IPS DF 6.9 (cell line): ENCODE measurements around the gene GGA1.
"Not testable (repeated sequence)": the region's sequence is repeated elsewhere in the genome, so short reads cannot be mapped to it uniquely, and the experiment has no call there.

Experiments
- DNase-seq: peaks from one replicate; pipeline ENCODE4 v3.0.0-alpha.2; 2013; ENCODE audit warnings: low read depth, low spot score
- H3K27ac ChIP-seq: one replicate; pipeline ENCODE4 v1.5.1; 2013; ENCODE audit warnings: low read length, control low read depth
- H3K27me3 ChIP-seq: 2 replicates; pipeline ENCODE4 v1.6.1; 2013; ENCODE audit warnings: mild to moderate bottlenecking, low read length; ENCODE audit not compliant: control insufficient read depth, insufficient read depth
- H3K36me3 ChIP-seq: 2 replicates; pipeline ENCODE4 v1.6.1; 2013; ENCODE audit warnings: low read length; ENCODE audit not compliant: control insufficient read depth, insufficient read depth
- H3K4me1 ChIP-seq: 2 replicates; pipeline ENCODE4 v1.6.1; 2013; ENCODE audit warnings: low read length; ENCODE audit not compliant: control insufficient read depth, insufficient read depth
- H3K4me3 ChIP-seq: 2 replicates; pipeline ENCODE4 v1.5.1; 2013; ENCODE audit warnings: mild to moderate bottlenecking, low read length
- H3K9me3 ChIP-seq: 2 replicates; pipeline ENCODE4 v1.6.1; 2013; ENCODE audit warnings: low read length, inconsistent platforms; ENCODE audit not compliant: control insufficient read depth, insufficient read depth
- WGBS: extraction: QIAGEN DNeasy Blood & Tissue Kit; methylation state at CpG from one replicate; pipeline ENCODE4 v1.1.7; 2013; ENCODE audit warnings: mixed read lengths, missing lambda C conversion rate; ENCODE audit not compliant: insufficient read length, insufficient coverage; 5-methylcytosine and 5-hydroxymethylcytosine counted together

The GGA1 gene

GRCh38 chr22:37655252-37655563, 46.6 kb downstream of the GGA1 start:
- WGBS: no CpG with 5 or more reads among the region's 17 CpGs

DNA sequence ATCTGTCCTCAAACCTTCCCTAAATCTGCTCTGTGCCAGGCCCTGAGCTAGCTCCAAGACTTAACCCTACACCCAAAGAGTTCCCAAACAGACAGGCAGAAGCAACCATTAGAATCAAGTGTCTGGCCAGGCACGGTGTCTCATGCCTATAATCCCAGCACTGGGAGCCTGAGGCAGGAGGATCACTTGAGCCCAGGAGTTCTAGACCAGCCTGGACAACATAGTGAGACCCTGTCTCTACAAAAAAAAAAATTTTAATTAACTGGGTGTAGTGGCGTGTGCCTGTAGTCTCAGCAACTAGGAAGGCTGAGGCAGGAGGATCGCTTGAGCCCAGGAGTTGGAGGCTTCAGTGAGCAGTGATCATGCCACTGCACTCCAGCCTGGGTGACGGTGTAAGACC, 47.9 kb downstream of the GGA1 start:
- H3K9me3 ChIP-seq, H3K4me1 ChIP-seq, H3K27ac ChIP-seq, DNase-seq, H3K27me3 ChIP-seq, H3K36me3 ChIP-seq, H3K4me3 ChIP-seq: not testable (repeated sequence)
- WGBS: no CpG with 5 or more reads among the region's 4 CpGs

More at GRCh38 chr22:37655252-37655563, 46.6 kb downstream of the GGA1 start:
- Histone ChIP-seq H3K36me3 (peaks cover 15% of the 10 kb centered on the region), H3K9me3 (no peaks in the 10 kb centered on the region), H3K27ac (no peak overlapping the region), H3K4me1 (peaks cover 4% of the 10 kb centered on the region; the same call in 1 of the 2 replicates), H3K27me3 (no peaks in the 10 kb centered on the region), H3K4me3 (no peak overlapping the region)
- no peak for DNase-seq

DNA sequence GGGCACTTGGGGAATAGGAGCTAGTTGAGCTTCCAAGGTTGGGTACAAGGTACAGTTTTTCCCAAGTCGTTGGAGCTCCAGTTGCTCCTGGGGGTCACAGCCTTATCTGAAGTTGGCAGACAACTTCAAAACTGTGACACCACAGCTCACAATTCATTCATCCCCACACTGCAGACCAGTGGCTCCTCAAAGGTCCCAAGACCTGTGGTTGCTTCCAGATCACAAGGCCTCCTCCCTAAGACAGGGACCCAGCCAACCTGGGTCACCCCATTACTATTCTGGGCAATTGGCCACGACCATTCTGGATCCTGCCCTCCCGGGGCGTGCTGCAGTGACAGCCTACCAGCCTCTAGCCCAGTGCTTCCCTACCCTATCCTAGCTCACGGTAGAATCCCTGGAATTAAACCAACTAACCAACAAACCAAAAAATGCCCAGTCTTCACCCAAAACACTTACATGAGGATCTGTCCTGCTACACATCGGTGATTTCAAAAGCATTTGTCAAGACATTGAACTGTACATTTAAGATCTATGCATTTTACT, 49.0 kb downstream of the GGA1 start:
- Histone ChIP-seq H3K4me1 (peaks cover 4% of the 10 kb centered on the region; the same call in 1 of the 2 replicates), H3K4me3 (peak overlapping the region; percentile 38; the same call in 1 of the 2 replicates), H3K36me3 (peaks cover 4% of the 10 kb centered on the region; the same call in 1 of the 2 replicates), H3K27ac (no peak overlapping the region), H3K27me3 (no peaks in the 10 kb centered on the region), H3K9me3 (no peaks in the 10 kb centered on the region)
- WGBS: no CpG with 5 or more reads among the region's 6 CpGs
- DNase-seq: no peak

- no peaks in the 10 kb centered on the region for H3K27me3 ChIP-seq
- no CpG with 5 or more reads among the region's 101 CpGs for WGBS
- H3K27ac ChIP-seq: no peak within 1 kb of the TSS
- peaks cover 4% of the 10 kb centered on the region; the same call in 1 of the 2 replicates for H3K4me1 ChIP-seq
- DNase-seq: peak; percentile 99
- H3K9me3 ChIP-seq: no peaks in the 10 kb centered on the region
- H3K36me3 ChIP-seq: peaks cover 2% of the 10 kb centered on the region; the same call in 1 of the 2 replicates
- peak within 1 kb of the TSS; percentile 91 for H3K4me3 ChIP-seq
These were observed 49.8 kb downstream of the GGA1 start, which contains the start of gene PDXP for GRCh38 chr22:37658133-37659065. Gene PDXP, plus strand, starts transcription at chr22:37658723. Its CDS starts 60 bp downstream, at chr22:37658783.

DNA sequence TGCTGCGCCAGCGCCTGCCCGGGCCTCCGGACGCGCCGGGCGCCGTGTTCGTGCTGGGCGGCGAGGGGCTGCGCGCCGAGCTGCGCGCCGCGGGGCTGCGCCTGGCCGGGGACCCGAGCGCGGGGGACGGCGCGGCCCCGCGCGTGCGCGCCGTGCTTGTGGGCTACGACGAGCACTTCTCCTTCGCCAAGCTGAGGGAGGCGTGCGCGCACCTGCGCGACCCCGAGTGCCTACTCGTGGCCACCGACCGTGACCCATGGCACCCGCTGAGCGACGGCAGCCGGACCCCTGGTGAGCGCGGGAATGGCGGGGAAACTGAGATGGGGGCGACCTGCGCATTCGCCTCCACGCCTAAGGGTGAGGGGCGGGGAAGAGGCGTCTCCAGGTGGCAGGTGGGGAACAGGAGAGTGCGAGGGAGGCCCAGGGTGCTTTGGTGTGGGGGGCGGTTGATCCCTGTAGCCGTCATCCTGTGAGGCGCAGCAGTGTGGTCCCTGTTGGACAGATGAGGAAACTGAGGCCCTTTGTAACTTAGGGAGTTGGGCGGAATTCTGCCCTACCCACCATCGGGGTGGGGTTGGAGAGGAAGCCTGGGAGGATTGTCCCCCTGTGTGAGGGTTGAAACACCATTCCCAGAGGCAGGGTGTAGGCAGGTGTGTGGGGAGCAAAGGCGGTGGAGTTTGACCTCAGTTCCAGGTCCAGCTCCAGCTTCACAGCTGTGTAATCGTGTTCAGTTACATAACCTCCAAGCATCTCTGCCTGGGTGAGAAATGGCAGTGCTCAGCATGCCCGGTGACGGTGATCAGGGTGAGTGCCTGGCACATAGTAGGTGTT, 50.6 kb downstream of the GGA1 start:
- H3K4me3 ChIP-seq: peak overlapping the region; percentile 91
- WGBS: no CpG with 5 or more reads among the region's 68 CpGs
- no peaks in the 10 kb centered on the region for H3K27me3 ChIP-seq
- no peaks in the 10 kb centered on the region; the same call in 1 of the 2 replicates for H3K36me3 ChIP-seq
- H3K9me3 ChIP-seq: no peaks in the 10 kb centered on the region
- DNase-seq: no peak
- no peak overlapping the region for H3K27ac ChIP-seq
- peaks cover 4% of the 10 kb centered on the region; the same call in 1 of the 2 replicates for H3K4me1 ChIP-seq

DNA sequence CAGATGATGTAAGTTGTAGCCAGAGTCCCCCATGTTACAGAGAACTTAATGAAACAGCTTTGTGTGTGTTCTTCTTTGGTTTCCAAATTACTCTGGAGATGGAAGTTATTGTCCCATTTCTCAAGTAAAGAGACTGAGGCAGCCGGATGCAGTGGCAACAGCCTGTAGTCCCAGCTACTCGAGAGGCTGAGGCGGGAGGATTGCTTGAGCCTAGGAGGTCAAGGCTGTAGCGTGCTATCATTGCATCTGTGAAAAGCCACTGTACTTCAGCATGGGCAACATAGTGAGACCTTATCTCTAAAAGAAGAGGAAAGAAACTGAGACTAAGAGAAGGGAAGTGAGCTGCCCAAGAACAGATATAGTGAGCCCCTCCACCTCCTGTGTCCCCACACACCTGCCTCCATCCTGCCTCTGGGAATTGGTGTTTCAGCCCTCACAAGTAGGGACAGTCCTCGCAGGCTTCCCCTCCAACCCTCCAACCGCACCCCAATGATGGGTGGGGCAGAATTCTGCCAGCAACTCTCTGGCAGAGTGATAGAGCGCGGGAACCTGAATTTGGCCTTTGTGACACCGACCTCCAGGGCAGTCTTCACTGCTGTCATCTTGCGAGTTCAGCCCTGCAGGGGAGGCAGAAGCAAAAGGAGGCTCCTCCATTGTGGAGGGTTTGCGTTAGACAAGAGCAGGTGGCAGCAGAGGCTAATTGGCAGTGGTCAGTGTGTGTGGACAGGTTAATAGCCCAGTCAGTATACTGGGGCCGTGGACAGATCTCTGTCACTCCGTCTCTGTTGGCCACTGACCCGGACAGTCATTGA, 51.5 kb downstream of the GGA1 start:
- Histone ChIP-seq H3K27me3 (no peaks in the 10 kb centered on the region), H3K4me3 (peak overlapping the region; percentile 91; the same call in 1 of the 2 replicates), H3K4me1 (peaks cover 4% of the 10 kb centered on the region; the same call in 1 of the 2 replicates), H3K27ac (no peak overlapping the region), H3K9me3 (no peaks in the 10 kb centered on the region), H3K36me3 (peaks cover under 1% of the 10 kb centered on the region)
- WGBS: no CpG with 5 or more reads among the region's 14 CpGs
- DNase-seq: no peak

DNA sequence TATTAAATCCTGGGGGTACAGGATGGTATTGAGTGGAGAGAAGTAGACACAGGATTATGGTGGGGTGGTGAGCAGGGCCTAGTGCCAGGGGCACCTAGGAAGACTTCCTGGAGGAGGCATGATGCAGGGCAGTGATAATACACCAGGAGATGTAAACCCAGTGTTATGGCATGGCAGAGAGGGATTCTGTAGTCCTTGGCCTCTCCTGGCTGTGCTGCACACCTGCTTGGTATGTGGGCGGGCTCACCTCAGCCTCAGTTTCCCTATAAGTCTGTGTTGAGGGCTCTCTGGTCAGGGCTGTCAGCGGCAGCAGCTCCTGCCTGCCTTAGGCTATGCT, 52.0 kb downstream of the GGA1 start:
- no peak for DNase-seq
- H3K9me3 ChIP-seq: no peaks in the 10 kb centered on the region
- no peak overlapping the region for H3K4me3 ChIP-seq
- no CpG with 5 or more reads among the region's 2 CpGs for WGBS
- H3K27ac ChIP-seq: no peak overlapping the region
- peaks cover 6% of the 10 kb centered on the region for H3K36me3 ChIP-seq
- H3K4me1 ChIP-seq: peaks cover 4% of the 10 kb centered on the region; the same call in 1 of the 2 replicates
- no peaks in the 10 kb centered on the region for H3K27me3 ChIP-seq

DNA sequence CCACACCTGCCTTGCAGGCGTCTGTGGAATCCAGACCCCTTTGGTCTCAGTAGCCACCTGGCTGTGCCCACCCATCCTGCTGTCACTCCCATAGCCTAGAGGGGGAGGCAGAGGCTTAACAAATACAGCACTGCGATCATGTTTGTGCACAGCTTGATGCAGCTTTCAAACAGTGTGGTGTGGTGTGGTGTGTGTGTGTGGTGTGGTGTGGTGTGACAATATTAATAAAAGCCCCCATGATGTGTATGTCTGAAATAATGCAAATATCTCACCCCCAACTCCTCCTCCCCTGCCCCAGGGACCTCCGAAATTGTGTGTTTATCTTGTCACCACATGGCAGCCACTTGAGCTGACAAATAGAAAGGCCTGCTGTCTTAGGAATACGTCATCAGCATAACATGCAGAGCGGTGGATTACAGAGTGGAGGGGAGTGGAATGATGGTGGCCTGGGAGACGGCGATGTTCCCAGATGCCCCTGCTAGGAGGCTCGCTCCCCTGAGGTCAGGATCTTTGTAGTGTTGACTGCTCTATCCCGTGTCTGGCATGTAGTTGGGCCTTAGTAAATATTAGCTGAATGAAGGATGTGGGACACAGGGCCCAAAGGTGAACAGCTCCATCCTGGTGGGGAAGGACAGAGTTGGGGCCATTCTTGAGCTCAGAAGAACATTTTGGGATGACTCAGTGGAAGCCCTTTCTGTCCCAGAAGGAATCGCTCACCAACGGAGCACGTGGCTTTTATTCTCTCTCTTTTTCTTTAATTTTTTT, 52.7 kb downstream of the GGA1 start:
- Histone ChIP-seq H3K4me1 (peaks cover 4% of the 10 kb centered on the region; the same call in 1 of the 2 replicates), H3K27ac (no peak overlapping the region), H3K36me3 (peaks cover 10% of the 10 kb centered on the region), H3K4me3 (no peak overlapping the region), H3K9me3 (no peaks in the 10 kb centered on the region), H3K27me3 (no peaks in the 10 kb centered on the region)
- no peak for DNase-seq
- no CpG with 5 or more reads among the region's 12 CpGs for WGBS

DNA sequence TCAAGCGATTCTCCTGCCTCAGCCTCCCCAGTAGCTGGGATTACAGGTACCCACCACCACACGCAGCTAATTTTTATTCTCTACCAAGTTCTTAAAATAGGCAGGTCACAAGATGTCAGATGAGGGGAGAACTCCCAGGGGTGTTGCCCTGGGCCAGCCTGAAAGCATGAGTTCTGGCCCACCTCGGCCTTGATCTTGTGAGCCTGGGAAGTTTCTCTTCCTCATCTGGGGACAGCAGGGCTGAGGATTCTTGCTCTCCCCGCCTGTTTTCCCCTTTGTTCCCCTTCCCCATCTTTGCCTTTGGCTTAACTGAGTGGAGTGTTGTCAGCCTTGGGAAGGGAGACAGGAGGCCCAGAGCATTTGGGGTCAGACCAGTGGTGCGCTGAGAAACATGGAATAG, 53.4 kb downstream of the GGA1 start:
- Histone ChIP-seq H3K4me3 (no peak overlapping the region), H3K4me1 (peaks cover 4% of the 10 kb centered on the region; the same call in 1 of the 2 replicates), H3K36me3 (peaks cover 12% of the 10 kb centered on the region), H3K27ac (no peak overlapping the region), H3K27me3 (no peaks in the 10 kb centered on the region), H3K9me3 (no peaks in the 10 kb centered on the region)
- no peak for DNase-seq
- WGBS: no CpG with 5 or more reads among the region's 5 CpGs
